Thoracic aorta (tissue), 2 donors: Measurements from ENCODE around the gene PDZRN4. TPM values are rescaled to one million over a fixed set of nuclear protein-coding genes. Genes with fewer than 3 reads are reported as not detected.
A peak's percentile ranks its signal among the peaks of the same experiment; 100 is the strongest.

ENCODE experiments used
- ATAC-seq: fragments of 150-250 bp; one replicate; pipeline ENCODE4 v1.8.0; 2017; ENCODE audit warnings: low read depth; ENCODE audit not compliant: insufficient number of reproducible peaks, low FRiP score
- DNase-seq: peaks from one replicate; pipeline ENCODE4 v3.0.0-alpha.2; 2020; ENCODE audit warnings: low spot score
- H3K27ac ChIP-seq, 2 donors: fragments of 200-600 bp; sonication (generic); 1 replicate in 1 of 2; 2 replicates in 1 of 2; pipeline ENCODE4 v1.5.1; 2016; ENCODE audit warnings: mild to moderate bottlenecking in 2 of 2, moderate library complexity in 2 of 2
- H3K27me3 ChIP-seq: fragments of 200-600 bp; sonication (generic); replicated peaks from 2 replicates; pipeline ENCODE4 v1.6.0; 2016; ENCODE audit warnings: mild to moderate bottlenecking; ENCODE audit not compliant: insufficient read depth
- H3K36me3 ChIP-seq: fragments of 200-600 bp; sonication (generic); one replicate; pipeline ENCODE4 v1.5.1; 2016
- H3K4me1 ChIP-seq, 2 donors: fragments of 200-600 bp; sonication (generic); 1 replicate in 1 of 2; 2 replicates in 1 of 2; pipeline versions ENCODE4 v1.5.1 to v1.6.0; 2016; ENCODE audit warnings: low read depth in 2 of 2, mild to moderate bottlenecking in 1 of 2; ENCODE audit not compliant: control insufficient read depth in 1 of 2
- H3K4me3 ChIP-seq: fragments of 200-600 bp; sonication (generic); 2 replicates; pipeline ENCODE4 v1.5.1; 2016; ENCODE audit warnings: mild to moderate bottlenecking
- H3K9me3 ChIP-seq: fragments of 200-600 bp; sonication (generic); 2 replicates; pipeline ENCODE4 v1.5.1; 2016
- total RNA-seq, 2 donors: library from RNA; depleted of rRNA; stranded (reverse); fragments of >200 nt; gene quantifications; one replicate each; pipeline versions ENCODE4 v1.1.0 to v1.2.3, GENCODE V29; 2016
- TF ChIP-seq, protein P1 (sequence below): fragments of 200-600 bp; sonication (generic); IDR thresholded peaks from one replicate; pipeline ENCODE4 v1.5.1; 2019; ENCODE audit warnings: antibody characterized with exemption

The PDZRN4 gene
- total RNA-seq, 2 donors from 2014 or later: 6.1 to 12.5 TPM

GRCh38 chr12:41193311-41193710, 5.2 kb downstream of the PDZRN4 start:
- no peak for ATAC-seq
- Histone ChIP-seq H3K27ac (no peak overlapping the region), H3K36me3 (no peaks in the 10 kb centered on the region), H3K27me3 (no peaks in the 10 kb centered on the region), H3K4me3 (no peak overlapping the region), H3K9me3 (no peaks in the 10 kb centered on the region), H3K4me1 (peaks cover 0 to 9% of the 10 kb centered on the region in 2 donors)
- TF ChIP-seq, protein P1, sequence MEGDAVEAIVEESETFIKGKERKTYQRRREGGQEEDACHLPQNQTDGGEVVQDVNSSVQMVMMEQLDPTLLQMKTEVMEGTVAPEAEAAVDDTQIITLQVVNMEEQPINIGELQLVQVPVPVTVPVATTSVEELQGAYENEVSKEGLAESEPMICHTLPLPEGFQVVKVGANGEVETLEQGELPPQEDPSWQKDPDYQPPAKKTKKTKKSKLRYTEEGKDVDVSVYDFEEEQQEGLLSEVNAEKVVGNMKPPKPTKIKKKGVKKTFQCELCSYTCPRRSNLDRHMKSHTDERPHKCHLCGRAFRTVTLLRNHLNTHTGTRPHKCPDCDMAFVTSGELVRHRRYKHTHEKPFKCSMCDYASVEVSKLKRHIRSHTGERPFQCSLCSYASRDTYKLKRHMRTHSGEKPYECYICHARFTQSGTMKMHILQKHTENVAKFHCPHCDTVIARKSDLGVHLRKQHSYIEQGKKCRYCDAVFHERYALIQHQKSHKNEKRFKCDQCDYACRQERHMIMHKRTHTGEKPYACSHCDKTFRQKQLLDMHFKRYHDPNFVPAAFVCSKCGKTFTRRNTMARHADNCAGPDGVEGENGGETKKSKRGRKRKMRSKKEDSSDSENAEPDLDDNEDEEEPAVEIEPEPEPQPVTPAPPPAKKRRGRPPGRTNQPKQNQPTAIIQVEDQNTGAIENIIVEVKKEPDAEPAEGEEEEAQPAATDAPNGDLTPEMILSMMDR: no peak
- DNase-seq: no peak

- ATAC-seq (no peak), DNase-seq (no peak)
- no peaks in the 10 kb centered on the region for H3K36me3 ChIP-seq
- TF ChIP-seq, protein P1: no peak
- H3K4me3 ChIP-seq: no peak overlapping the region
- no peak overlapping the region for H3K27ac ChIP-seq
- no peaks in the 10 kb centered on the region for H3K27me3 ChIP-seq
- no peaks in the 10 kb centered on the region for H3K9me3 ChIP-seq
- H3K4me1 ChIP-seq: peaks cover 0 to 8% of the 10 kb centered on the region in 2 donors
These were observed 13.9 kb downstream of the PDZRN4 start for GRCh38 chr12:41202051-41202450.

- TF ChIP-seq, protein P1: no peak
- peak overlapping the region; percentile 65 to 66 for H3K27ac ChIP-seq
- H3K9me3 ChIP-seq: no peaks in the 10 kb centered on the region
- peak; percentile 73 for ATAC-seq
- DNase-seq: no peak
- H3K4me3 ChIP-seq: peak overlapping the region; percentile 65
- no peaks in the 10 kb centered on the region for H3K27me3 ChIP-seq
- H3K4me1 ChIP-seq: peaks cover 0 to 16% of the 10 kb centered on the region in 2 donors
- no peaks in the 10 kb centered on the region for H3K36me3 ChIP-seq
These were observed 17.1 kb downstream of the PDZRN4 start for GRCh38 chr12:41205070-41205709.

DNA sequence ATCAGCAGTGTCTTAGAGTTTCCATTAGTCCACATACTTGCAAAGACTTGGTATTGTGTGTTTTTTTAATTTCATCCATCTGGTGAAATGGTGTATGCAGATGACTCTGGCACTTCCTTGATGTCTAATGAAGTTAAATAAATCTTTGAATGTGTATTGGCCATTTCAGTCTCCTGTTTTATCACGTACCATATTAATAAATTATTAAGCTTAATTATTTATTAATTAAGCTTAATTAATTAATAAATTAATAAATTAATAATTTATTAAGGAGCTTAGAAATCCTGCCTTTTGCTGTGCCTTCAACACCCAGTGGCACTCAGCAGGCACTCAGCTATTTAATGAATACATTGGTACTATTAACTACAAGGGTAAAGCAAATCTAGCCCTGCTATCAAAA, 18.2 kb downstream of the PDZRN4 start:
- peak overlapping the region in 1 of 2 donors; percentile 66 for H3K27ac ChIP-seq
- ATAC-seq (no peak), DNase-seq (no peak)
- peaks cover 0 to 16% of the 10 kb centered on the region in 2 donors for H3K4me1 ChIP-seq
- no peak overlapping the region for H3K4me3 ChIP-seq
- TF ChIP-seq, protein P1: no peak
- H3K9me3 ChIP-seq: no peaks in the 10 kb centered on the region
- H3K27me3 ChIP-seq: no peaks in the 10 kb centered on the region
- no peaks in the 10 kb centered on the region for H3K36me3 ChIP-seq

DNA sequence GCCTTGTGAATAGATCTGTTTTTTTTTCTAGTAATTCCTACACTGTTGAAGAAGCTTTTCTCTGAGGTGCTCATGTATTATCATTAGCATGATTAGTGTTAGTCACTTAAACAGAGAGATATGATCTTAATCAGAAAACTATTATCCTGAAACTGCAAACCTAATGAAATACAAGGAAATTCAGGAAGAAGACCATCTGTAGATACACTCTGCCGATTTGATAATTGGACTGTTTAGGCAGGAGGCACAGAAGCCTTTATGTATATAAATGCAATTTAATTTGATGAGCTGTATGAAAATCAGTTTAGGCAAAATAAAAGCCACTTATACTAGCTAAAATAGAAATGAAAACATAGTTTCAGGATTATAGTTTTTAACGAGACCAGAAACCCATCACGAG, 23.3 kb downstream of the PDZRN4 start:
- Histone ChIP-seq H3K4me3 (no peak overlapping the region), H3K4me1 (peaks cover 11 to 25% of the 10 kb centered on the region in 2 donors), H3K9me3 (no peaks in the 10 kb centered on the region), H3K27ac (no peak overlapping the region), H3K27me3 (no peaks in the 10 kb centered on the region), H3K36me3 (no peaks in the 10 kb centered on the region)
- DNase-seq: no peak
- TF ChIP-seq, protein P1: no peak
- no peak for ATAC-seq
